PC-9 (cell line): ENCODE measurements around the gene SWI5.

Experiments
- CTCF ChIP-seq: fragments of 200-600 bp; sonication (generic); conservative IDR thresholded peaks from 2 replicates; pipeline ENCODE4 v1.6.1; 2017; ENCODE audit warnings: mixed run types, antibody characterized with exemption, mild to moderate bottlenecking, moderate library complexity
- EZH2 ChIP-seq: fragments of 200-600 bp; sonication (generic); IDR thresholded peaks from 2 replicates; pipeline ENCODE4 v1.8.0; 2017; ENCODE audit warnings: antibody characterized with exemption, low read depth

- TF ChIP-seq CTCF = no peak
- no peak for TF ChIP-seq EZH2
Observed at GRCh38 chr9:128249908-128250838, 25.9 kb upstream of the SWI5 start.
